Measurements from ENCODE around the gene SUSD6.
"Not testable (repeated sequence)": the region's sequence is repeated elsewhere in the genome, so short reads cannot be mapped to it uniquely, and the experiment has no call there.

The SUSD6 gene

GRCh38 chr14:69644814-69645213 lies 33.4 kb downstream of the SUSD6 start:
- in situ Hi-C loops (cut with MboI; ENCODE audit: low sequenced_read_pairs), result no loop called here

GRCh38 chr14:69647213-69647612 lies 35.8 kb downstream of the SUSD6 start:
- in situ Hi-C loops (cut with MboI; ENCODE audit: low sequenced_read_pairs), result no loop called here

DNA sequence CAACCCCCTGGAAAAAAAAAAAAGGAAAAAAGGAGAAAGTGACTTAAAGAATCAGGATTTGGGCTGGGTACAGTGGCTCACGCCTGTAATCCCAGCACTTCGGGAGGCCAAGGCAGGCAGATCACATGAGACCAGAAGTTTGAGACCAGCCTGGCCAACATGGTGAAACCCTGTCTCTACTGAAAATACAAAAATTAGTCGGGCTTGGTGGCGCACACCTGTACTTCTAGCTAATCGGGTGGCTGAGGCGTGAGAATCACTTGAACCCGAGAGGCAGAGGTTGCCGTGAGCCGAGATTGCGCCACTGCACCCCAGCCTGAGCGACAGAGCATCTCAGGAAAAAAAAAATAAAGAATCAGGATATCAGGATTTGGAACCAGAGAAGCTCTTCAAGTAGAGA lies 36.2 kb downstream of the SUSD6 start:
- in situ Hi-C loops (cut with MboI; ENCODE audit: low sequenced_read_pairs), result not testable (repeated sequence)

- in situ Hi-C loops (cut with MboI; ENCODE audit: low sequenced_read_pairs), result no loop called here
These were observed 37.4 kb downstream of the SUSD6 start for GRCh38 chr14:69648480-69649451.

DNA sequence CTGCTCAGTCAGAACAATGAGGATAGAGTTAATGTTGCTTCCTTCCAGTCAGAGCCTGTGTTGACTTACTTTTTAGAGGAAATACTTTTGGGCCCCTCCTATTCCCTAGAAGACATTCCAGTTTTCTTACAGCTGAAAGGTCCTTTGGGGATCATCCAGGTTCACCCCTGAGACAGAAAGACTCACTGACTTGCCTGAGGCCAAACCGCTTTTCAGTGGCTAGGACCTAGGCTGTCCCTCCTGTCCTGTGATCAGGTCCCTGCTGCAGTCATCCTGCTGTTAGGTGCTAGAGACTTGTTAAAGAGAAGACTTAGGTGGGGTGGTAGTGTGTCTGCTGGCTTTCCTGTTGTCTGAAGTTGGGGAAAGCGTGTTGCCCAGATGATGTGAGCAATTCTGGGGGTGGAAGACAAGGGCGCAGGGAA lies 39.6 kb downstream of the SUSD6 start:
- in situ Hi-C loops (cut with MboI; ENCODE audit: low sequenced_read_pairs), result no loop called here

- in situ Hi-C loops (cut with MboI; ENCODE audit: low sequenced_read_pairs), result no loop called here
These were observed 40.3 kb downstream of the SUSD6 start for GRCh38 chr14:69651664-69652063.

- in situ Hi-C loops (cut with MboI; ENCODE audit: low sequenced_read_pairs), result no loop called here
These were observed 41.7 kb downstream of the SUSD6 start for GRCh38 chr14:69652942-69653684.

- in situ Hi-C loops (cut with MboI; ENCODE audit: low sequenced_read_pairs), result no loop called here
These were observed 42.7 kb downstream of the SUSD6 start for GRCh38 chr14:69654116-69654515.

- in situ Hi-C loops (cut with MboI; ENCODE audit: low sequenced_read_pairs), result no loop called here
These were observed 46.6 kb downstream of the SUSD6 start for GRCh38 chr14:69657950-69658355.

GRCh38 chr14:69658664-69659261 lies 47.4 kb downstream of the SUSD6 start:
- in situ Hi-C loops (cut with MboI; ENCODE audit: low sequenced_read_pairs), result no loop called here

DNA sequence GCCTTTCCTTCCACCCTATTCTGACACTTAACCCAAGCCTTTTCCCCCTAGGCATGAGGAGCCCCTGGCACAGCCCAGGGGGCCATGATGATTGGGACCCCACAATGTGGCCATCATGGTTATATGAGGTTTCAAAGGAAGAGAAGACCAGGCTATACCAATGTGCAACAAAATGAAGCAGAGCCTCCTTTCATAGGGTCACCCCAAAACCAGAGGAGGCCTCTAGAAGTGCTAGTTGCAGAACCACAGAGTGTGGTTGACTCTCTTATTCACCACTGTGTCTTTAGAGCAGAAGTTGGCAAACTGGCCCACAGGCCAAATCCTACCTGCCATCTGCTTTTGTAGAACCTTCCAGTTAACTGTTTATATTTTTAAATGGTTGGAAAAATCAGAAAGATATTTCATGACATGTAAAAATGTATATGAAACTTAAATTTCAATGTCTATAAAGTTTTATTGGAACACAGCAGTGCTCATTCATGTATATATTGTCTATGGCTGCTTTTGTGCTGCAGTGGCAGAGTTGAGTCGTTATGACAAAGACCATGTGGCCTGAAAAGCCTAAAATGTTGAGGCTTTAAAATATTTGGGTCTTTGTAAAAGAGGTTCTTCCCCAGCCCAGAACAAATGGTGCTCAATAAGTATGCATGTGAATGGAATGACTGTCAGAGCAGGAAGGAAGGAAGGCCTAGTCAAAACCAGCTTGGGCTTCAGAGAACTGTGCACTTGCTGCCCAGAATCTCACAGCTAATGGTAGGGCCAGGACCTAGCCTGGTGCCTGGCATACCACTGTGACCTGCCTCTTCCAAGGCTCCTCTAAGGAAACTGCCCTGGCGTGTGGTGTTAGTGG lies 49.2 kb downstream of the SUSD6 start:
- in situ Hi-C loops (cut with MboI; ENCODE audit: low sequenced_read_pairs), result no loop called here

DNA sequence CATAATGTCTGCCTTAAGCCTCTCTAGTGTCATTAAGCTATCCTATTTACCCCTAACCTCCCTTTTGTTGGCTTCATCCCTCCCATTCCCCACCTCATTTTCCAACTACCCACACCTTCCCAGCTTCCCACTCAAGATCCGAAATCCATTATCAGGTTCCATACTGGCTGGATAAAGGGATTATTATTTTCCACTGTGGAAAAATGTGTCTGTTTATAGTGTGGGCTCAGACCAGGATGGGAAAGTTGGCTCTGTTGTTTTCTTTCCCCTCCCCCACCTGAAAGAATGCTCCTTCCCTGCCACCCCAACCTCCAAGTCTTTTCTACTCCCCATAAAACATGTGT lies 49.8 kb downstream of the SUSD6 start:
- in situ Hi-C loops (cut with MboI; ENCODE audit: low sequenced_read_pairs), result no loop called here

DNA sequence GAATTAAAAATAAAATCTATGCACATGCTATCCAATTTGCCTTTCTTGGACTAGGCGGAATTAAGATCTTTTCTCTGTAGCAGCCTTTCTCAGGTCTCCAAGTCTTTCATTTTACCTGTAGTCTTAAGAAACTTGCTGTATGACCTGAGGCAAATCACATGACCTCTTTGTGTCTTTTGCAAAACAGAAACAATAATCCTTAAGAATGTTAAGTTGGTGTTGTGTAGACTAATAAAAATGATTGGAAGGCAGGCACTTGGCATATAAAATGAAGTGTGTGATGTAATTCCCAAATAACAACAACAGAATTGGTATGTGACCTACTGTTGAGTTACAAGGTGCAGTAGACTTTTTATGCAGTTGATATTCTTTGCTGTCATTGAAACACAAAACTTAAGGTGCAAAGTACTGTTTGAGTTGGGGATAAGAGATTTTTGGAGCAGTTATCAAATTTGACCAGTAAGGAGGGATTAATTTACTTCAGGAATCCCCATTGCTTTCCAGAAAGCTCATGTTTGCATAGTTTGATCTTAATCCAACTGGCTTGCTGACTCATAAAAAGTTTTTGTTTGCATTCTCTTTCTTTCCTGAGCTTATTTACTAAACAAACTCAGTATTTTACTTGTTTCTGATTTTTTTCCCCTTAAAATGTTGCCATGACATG lies 51.4 kb downstream of the SUSD6 start:
- in situ Hi-C loops (cut with MboI; ENCODE audit: low sequenced_read_pairs), result no loop called here

DNA sequence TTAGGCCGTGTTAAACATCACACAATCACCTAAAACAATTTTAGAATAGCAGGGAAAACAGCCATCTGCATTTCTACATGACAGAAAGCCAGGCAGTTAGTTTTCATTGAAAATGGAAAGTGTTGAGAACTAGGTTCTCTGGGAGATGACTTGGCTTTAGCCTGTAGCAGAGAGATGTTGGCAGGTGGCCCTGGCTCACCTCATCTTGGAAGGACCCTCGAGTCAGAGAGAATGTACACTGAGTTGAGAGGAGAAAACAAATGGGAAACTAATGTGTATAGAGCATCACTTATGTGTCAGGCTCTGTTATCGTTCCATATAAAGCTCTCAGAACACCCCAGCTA lies 51.9 kb downstream of the SUSD6 start:
- in situ Hi-C loops (cut with MboI; ENCODE audit: low sequenced_read_pairs), result no loop called here

- in situ Hi-C loops (cut with MboI; ENCODE audit: low sequenced_read_pairs), result no loop called here
These were observed 52.9 kb downstream of the SUSD6 start for GRCh38 chr14:69664265-69664664.

DNA sequence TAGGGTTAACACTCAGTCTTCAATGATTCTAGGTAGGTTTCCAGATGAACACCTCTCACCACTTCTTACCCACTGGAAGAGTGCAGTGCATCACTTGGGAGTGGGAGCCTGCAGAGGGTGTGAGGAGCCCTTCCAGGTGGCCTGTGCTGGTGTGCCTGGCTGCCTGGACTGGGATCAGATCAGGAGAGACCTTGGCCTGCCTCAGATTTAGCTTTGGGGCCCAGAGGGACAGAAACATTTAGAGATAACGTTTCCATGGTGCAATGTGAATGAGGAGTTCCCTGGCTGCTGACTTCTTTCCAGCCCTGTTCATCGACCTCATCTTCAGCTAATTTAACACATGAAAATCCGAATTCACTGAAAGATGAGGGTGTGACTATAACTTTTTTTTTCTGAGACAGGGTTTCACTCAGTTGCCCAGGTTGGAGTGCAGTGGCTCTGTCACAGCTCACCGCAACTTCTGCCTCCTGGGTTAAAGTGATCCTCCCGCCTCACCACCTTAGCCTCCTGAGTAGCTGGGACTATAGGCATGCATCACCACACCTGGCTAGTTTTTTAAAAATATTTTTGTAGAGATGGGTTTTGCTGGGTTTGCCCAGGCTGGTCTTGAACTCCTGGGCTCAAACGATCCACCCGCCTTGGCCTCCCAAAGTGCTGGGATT lies 53.6 kb downstream of the SUSD6 start:
- in situ Hi-C loops (cut with MboI; ENCODE audit: low sequenced_read_pairs), result no loop called here

DNA sequence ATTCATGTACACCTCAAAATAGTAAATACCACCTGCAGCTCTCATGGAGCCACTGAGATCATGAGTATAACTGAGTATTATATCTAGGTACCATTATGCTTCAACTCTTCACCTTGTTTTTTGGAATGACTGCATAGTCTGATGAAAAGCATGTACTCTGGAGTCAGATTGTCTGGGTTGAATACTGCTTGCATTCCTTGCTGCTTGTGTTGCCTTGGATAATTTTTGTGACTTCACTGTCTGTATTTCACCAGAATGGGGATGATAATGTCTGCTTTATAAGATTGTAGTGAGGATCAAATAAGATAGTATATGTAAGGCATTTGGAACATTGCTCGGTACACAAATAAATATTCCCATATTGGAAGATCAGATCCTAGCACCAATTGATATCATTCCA lies 54.2 kb downstream of the SUSD6 start:
- in situ Hi-C loops (cut with MboI; ENCODE audit: low sequenced_read_pairs), result no loop called here

- in situ Hi-C loops (cut with MboI; ENCODE audit: low sequenced_read_pairs), result no loop called here
These were observed 54.7 kb downstream of the SUSD6 start for GRCh38 chr14:69666112-69666511.

DNA sequence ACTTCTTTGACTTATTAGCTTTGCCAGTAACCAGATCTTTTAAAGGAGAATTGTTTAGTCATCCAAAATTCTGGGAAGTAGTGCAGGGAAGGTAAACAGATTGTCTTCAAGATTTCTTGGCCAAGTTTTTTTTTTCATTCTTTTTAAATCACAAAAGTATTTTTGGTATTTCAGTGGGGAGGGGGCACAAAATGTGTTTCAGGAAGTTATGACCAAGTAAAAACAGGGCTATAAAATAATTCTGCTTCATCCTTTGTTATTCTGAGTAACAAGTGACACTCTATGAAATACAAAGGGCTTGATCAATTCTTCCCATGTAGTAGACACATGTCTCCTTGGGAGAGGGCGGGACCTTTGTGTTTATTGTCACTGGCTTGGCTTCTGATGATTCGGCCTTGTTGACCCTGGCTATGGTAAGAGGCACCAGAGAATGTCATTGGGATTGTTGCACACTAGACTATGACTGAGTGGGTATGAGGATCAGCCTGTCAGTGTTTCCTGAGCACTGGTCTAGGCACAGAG lies 55.4 kb downstream of the SUSD6 start:
- in situ Hi-C loops (cut with MboI; ENCODE audit: low sequenced_read_pairs), result no loop called here

- in situ Hi-C loops (cut with MboI; ENCODE audit: low sequenced_read_pairs), result no loop called here
These were observed 56.5 kb downstream of the SUSD6 start for GRCh38 chr14:69667938-69668335.
